ENCODE results near the gene PIGN.

Gene PIGN

GRCh38 chr18:62024983-62025382, 161.9 kb downstream of the PIGN start:
- H3K27me3 ChIP-seq, result no peaks in the 10 kb centered on the region
- no peaks in the 10 kb centered on the region for H3K9me3 ChIP-seq
- H3K27ac ChIP-seq, result no peak overlapping the region
- no peaks in the 10 kb centered on the region for H3K36me3 ChIP-seq
- H3K4me3 ChIP-seq (ENCODE audit: low read depth in 1 of 2, low read length in 1 of 2), result no peak overlapping the region
- no peaks in the 10 kb centered on the region for H3K4me1 ChIP-seq (ENCODE audit: control insufficient read depth in 1 of 2, insufficient read depth in 1 of 2, low read depth in 1 of 2, low read length in 1 of 2)
- TF ChIP-seq CTCF (IDR thresholded peaks at IDR 0.05), result no peak

- TF ChIP-seq CTCF (IDR thresholded peaks at IDR 0.05), result no peak
- no peaks in the 10 kb centered on the region for H3K36me3 ChIP-seq
- H3K27me3 ChIP-seq, result no peaks in the 10 kb centered on the region
- no peaks in the 10 kb centered on the region for H3K4me1 ChIP-seq (ENCODE audit: control insufficient read depth in 1 of 2, insufficient read depth in 1 of 2, low read depth in 1 of 2, low read length in 1 of 2)
- H3K9me3 ChIP-seq, result no peaks in the 10 kb centered on the region
- H3K27ac ChIP-seq, result no peak overlapping the region
- no peak overlapping the region for H3K4me3 ChIP-seq (ENCODE audit: low read depth in 1 of 2, low read length in 1 of 2)
These were observed 163.3 kb downstream of the PIGN start for GRCh38 chr18:62023536-62023935.

- no peak for TF ChIP-seq CTCF (IDR thresholded peaks at IDR 0.05)
- Histone ChIP-seq H3K36me3 (no peaks in the 10 kb centered on the region), H3K9me3 (no peaks in the 10 kb centered on the region), H3K27ac (no peak overlapping the region), H3K4me1 (ENCODE audit: control insufficient read depth in 1 of 2, insufficient read depth in 1 of 2, low read depth in 1 of 2, low read length in 1 of 2) (no peaks in the 10 kb centered on the region), H3K4me3 (ENCODE audit: low read depth in 1 of 2, low read length in 1 of 2) (no peak overlapping the region), H3K27me3 (no peaks in the 10 kb centered on the region)
These were observed 168.2 kb downstream of the PIGN start for GRCh38 chr18:62018759-62019041.

- no peak for TF ChIP-seq CTCF (IDR thresholded peaks at IDR 0.05)
- Histone ChIP-seq H3K9me3 (no peaks in the 10 kb centered on the region), H3K4me1 (ENCODE audit: control insufficient read depth in 1 of 2, insufficient read depth in 1 of 2, low read depth in 1 of 2, low read length in 1 of 2) (no peaks in the 10 kb centered on the region), H3K4me3 (ENCODE audit: low read depth in 1 of 2, low read length in 1 of 2) (no peak overlapping the region), H3K36me3 (no peaks in the 10 kb centered on the region), H3K27me3 (no peaks in the 10 kb centered on the region), H3K27ac (no peak overlapping the region)
These were observed 168.7 kb downstream of the PIGN start for GRCh38 chr18:62018034-62018758.

GRCh38 chr18:62017618-62018017, 169.2 kb downstream of the PIGN start:
- no peak for TF ChIP-seq CTCF (IDR thresholded peaks at IDR 0.05)
- H3K36me3 ChIP-seq, result no peaks in the 10 kb centered on the region
- no peaks in the 10 kb centered on the region for H3K4me1 ChIP-seq (ENCODE audit: control insufficient read depth in 1 of 2, insufficient read depth in 1 of 2, low read depth in 1 of 2, low read length in 1 of 2)
- no peak overlapping the region for H3K4me3 ChIP-seq (ENCODE audit: low read depth in 1 of 2, low read length in 1 of 2)
- no peak overlapping the region for H3K27ac ChIP-seq
- no peaks in the 10 kb centered on the region for H3K9me3 ChIP-seq
- no peaks in the 10 kb centered on the region for H3K27me3 ChIP-seq

GRCh38 chr18:62011416-62011815, 175.4 kb downstream of the PIGN start:
- H3K27me3 ChIP-seq, result no peaks in the 10 kb centered on the region
- H3K9me3 ChIP-seq, result no peaks in the 10 kb centered on the region
- TF ChIP-seq CTCF (IDR thresholded peaks at IDR 0.05), result no peak
- no peak overlapping the region for H3K27ac ChIP-seq
- H3K4me1 ChIP-seq (ENCODE audit: control insufficient read depth in 1 of 2, insufficient read depth in 1 of 2, low read depth in 1 of 2, low read length in 1 of 2), result no peaks in the 10 kb centered on the region
- H3K4me3 ChIP-seq (ENCODE audit: low read depth in 1 of 2, low read length in 1 of 2), result no peak overlapping the region
- no peaks in the 10 kb centered on the region for H3K36me3 ChIP-seq

All from neutrophil (primary cell).